ENCODE data around the gene KLK12. TPM values are rescaled to one million over a fixed set of nuclear protein-coding genes. Genes with fewer than 3 reads are reported as not detected.

The KLK12 gene
- total RNA-seq, 2 donors from 2014 or later = not detected

DNA sequence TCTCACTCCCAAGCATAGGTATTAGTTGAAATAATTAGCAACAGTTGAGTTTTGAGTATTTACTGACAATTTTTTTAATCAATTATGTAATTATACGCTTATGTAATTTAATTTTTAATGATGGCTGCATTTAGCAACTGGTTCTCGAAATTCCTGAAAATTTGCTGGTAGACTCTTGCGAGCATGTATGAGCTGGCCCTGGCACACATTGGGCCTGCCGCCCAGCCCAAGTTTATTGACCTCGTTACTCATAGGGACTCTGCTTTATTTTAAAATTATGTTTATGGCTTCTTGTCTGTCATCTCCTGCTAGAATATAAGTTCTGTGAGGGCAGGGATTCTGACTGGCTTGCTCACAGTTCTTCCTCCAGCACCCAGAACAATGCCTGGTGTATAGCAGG lies 41.2 kb upstream of the KLK12 start:
- TF ChIP-seq, protein P1, sequence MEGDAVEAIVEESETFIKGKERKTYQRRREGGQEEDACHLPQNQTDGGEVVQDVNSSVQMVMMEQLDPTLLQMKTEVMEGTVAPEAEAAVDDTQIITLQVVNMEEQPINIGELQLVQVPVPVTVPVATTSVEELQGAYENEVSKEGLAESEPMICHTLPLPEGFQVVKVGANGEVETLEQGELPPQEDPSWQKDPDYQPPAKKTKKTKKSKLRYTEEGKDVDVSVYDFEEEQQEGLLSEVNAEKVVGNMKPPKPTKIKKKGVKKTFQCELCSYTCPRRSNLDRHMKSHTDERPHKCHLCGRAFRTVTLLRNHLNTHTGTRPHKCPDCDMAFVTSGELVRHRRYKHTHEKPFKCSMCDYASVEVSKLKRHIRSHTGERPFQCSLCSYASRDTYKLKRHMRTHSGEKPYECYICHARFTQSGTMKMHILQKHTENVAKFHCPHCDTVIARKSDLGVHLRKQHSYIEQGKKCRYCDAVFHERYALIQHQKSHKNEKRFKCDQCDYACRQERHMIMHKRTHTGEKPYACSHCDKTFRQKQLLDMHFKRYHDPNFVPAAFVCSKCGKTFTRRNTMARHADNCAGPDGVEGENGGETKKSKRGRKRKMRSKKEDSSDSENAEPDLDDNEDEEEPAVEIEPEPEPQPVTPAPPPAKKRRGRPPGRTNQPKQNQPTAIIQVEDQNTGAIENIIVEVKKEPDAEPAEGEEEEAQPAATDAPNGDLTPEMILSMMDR (IDR thresholded peaks at IDR 0.05) = no peak
- Histone ChIP-seq H3K27ac (no peak overlapping the region), H3K36me3 (no peaks in the 10 kb centered on the region), H3K27me3 (replicated peaks; ENCODE audit: insufficient read depth) (no peaks in the 10 kb centered on the region), H3K4me3 (no peak overlapping the region), H3K4me1 (ENCODE audit: control insufficient read depth in 1 of 2, low read depth in 2 of 2) (no peaks in the 10 kb centered on the region), H3K9me3 (peaks cover 3% of the 10 kb centered on the region)
- DNase-seq (ENCODE audit: low spot score) = no peak
- no peak for ATAC-seq (ENCODE audit: insufficient number of reproducible peaks, low FRiP score, low read depth)

GRCh38 chr19:51071095-51071405 lies 36.2 kb upstream of the KLK12 start:
- Histone ChIP-seq H3K36me3 (no peaks in the 10 kb centered on the region), H3K4me1 (ENCODE audit: control insufficient read depth in 1 of 2, low read depth in 2 of 2) (no peaks in the 10 kb centered on the region), H3K27ac (no peak overlapping the region), H3K9me3 (peaks cover 3% of the 10 kb centered on the region), H3K4me3 (no peak overlapping the region), H3K27me3 (replicated peaks; ENCODE audit: insufficient read depth) (no peaks in the 10 kb centered on the region)
- DNase-seq (ENCODE audit: low spot score) (no peak), ATAC-seq (ENCODE audit: insufficient number of reproducible peaks, low FRiP score, low read depth) (no peak)
- TF ChIP-seq, protein P1 (IDR thresholded peaks at IDR 0.05) = no peak

GRCh38 chr19:51070334-51071094 lies 35.7 kb upstream of the KLK12 start:
- TF ChIP-seq, protein P1 (IDR thresholded peaks at IDR 0.05) = no peak
- H3K4me1 ChIP-seq (ENCODE audit: control insufficient read depth in 1 of 2, low read depth in 2 of 2) = no peaks in the 10 kb centered on the region
- H3K9me3 ChIP-seq = peaks cover 3% of the 10 kb centered on the region
- no peaks in the 10 kb centered on the region for H3K36me3 ChIP-seq
- ATAC-seq (ENCODE audit: insufficient number of reproducible peaks, low FRiP score, low read depth) (no peak), DNase-seq (ENCODE audit: low spot score) (no peak)
- H3K27ac ChIP-seq = no peak overlapping the region
- no peaks in the 10 kb centered on the region for H3K27me3 ChIP-seq (replicated peaks; ENCODE audit: insufficient read depth)
- H3K4me3 ChIP-seq = no peak overlapping the region

DNA sequence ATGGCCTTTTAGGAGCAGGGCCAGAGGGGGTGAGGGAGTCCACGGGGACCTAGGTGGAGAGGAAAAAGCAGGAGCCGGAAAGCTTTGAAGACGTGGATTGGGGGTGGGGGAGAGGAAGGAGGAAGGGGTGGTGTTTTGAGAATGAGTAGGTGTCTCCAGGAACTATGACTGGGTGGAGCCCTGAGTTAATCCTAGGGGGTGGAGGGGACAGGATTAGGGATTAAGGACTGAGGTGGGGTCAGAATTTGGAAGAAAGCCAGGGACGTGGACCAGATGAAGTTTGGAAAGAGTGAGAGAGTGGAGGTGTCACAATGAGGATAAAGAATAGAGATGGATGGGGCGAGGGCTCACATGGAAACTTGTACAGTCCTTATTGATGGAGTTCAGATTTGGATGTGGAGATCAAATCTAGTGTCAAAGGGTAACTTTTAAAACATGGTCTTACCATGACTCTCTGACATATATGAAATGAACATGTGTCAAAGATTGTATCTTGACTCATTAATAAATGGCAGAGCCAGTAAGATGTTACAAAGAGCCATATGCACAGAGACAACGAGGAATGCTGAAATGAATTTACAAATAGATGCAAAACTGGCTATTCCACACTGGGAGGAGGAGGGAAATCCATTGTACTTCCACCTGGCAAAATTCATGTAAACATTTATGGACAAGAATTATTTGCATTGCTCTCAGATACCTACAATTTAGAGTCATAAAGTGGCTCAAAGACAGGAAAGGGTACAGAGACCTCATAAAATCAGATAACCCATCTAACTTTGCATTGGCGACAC lies 31.8 kb upstream of the KLK12 start:
- DNase-seq (ENCODE audit: low spot score) = no peak
- no peaks in the 10 kb centered on the region for H3K27me3 ChIP-seq (replicated peaks; ENCODE audit: insufficient read depth)
- TF ChIP-seq, protein P1 (IDR thresholded peaks at IDR 0.05) = no peak
- H3K4me3 ChIP-seq = no peak overlapping the region
- H3K36me3 ChIP-seq = no peaks in the 10 kb centered on the region
- no peak overlapping the region for H3K27ac ChIP-seq
- H3K4me1 ChIP-seq (ENCODE audit: control insufficient read depth in 1 of 2, low read depth in 2 of 2) = no peaks in the 10 kb centered on the region
- H3K9me3 ChIP-seq = no peaks in the 10 kb centered on the region
- no peak for ATAC-seq (ENCODE audit: insufficient number of reproducible peaks, low FRiP score, low read depth)

DNA sequence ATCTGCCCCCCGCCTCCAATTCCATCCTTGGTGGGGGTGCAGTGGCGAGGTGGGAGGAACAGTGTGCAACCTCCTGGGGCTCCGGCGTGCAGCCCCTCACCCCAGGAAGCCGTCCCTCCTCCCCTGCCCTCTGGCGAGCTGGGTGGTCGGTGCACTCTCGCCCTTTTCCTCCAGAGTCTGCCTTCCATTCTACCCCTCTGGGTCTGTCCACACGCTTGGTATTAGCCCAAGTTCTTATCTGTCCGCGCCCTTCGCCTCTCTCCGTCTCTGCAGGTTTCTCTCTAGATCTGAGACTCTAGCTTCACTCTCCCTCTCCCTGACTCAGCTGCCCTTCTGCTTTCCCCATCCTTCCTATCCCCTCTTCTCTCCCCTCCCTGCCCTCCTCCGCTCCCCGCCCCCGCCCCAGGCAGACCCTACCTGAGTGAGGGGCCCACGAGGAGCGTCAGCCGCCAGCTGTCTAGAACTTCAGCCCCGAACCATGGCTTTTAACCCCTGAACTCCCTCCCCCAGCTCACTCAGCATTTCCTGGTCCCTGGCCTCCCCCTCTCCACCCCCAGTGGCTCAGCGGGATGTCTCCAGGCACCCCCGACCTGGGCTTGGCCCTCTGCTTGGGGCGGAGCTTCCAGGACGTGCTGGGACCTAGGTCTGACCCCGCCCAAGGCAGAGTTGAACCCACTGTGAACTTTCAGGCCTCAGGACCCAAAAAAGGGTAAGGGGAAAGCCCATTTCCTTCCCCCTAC lies 30.6 kb upstream of the KLK12 start:
- H3K27ac ChIP-seq = no peak overlapping the region
- TF ChIP-seq, protein P1 (IDR thresholded peaks at IDR 0.05) = no peak
- DNase-seq (ENCODE audit: low spot score) = no peak
- no peak for ATAC-seq (ENCODE audit: insufficient number of reproducible peaks, low FRiP score, low read depth)
- no peaks in the 10 kb centered on the region for H3K9me3 ChIP-seq
- H3K36me3 ChIP-seq = no peaks in the 10 kb centered on the region
- no peak overlapping the region for H3K4me3 ChIP-seq
- no peaks in the 10 kb centered on the region for H3K4me1 ChIP-seq (ENCODE audit: control insufficient read depth in 1 of 2, low read depth in 2 of 2)
- H3K27me3 ChIP-seq (replicated peaks; ENCODE audit: insufficient read depth) = no peaks in the 10 kb centered on the region
